Fibroblast of the aortic adventitia (primary cell): ENCODE measurements around the gene TWF1. TPM values are rescaled to one million over a fixed set of nuclear protein-coding genes. Genes with fewer than 3 reads are reported as not detected.
A peak's percentile ranks its signal among the peaks of the same experiment; 100 is the strongest.

Experiments used
- DNase-seq: peaks from one replicate; pipeline ENCODE4 v3.0.0-alpha.2; 2010; ENCODE audit warnings: low read depth
- H3K4me3 ChIP-seq: 2 replicates; pipeline ENCODE4 v1.5.1; 2011; ENCODE audit warnings: low read depth, mild to moderate bottlenecking, control low read depth, low read length, moderate library complexity
- total RNA-seq: library from RNA; depleted of rRNA; stranded (reverse); fragments of >200 nt; gene quantifications from 2 replicates; pipeline ENCODE4 v1.2.3, GENCODE V29; 2012; ENCODE audit warnings: low replicate concordance
- TF ChIP-seq, protein P1 (sequence below): IDR thresholded peaks from 2 replicates; pipeline ENCODE4 v1.5.1; 2011; ENCODE audit warnings: mild to moderate bottlenecking, low read length, control low read depth, inconsistent platforms; ENCODE audit not compliant: insufficient read depth

The TWF1 gene
- total RNA-seq, 1 donor, result 179 TPM

GRCh38 chr12:43826681-43827080, 20.6 kb upstream of the TWF1 start:
- DNase-seq, result peak; percentile 11

DNA sequence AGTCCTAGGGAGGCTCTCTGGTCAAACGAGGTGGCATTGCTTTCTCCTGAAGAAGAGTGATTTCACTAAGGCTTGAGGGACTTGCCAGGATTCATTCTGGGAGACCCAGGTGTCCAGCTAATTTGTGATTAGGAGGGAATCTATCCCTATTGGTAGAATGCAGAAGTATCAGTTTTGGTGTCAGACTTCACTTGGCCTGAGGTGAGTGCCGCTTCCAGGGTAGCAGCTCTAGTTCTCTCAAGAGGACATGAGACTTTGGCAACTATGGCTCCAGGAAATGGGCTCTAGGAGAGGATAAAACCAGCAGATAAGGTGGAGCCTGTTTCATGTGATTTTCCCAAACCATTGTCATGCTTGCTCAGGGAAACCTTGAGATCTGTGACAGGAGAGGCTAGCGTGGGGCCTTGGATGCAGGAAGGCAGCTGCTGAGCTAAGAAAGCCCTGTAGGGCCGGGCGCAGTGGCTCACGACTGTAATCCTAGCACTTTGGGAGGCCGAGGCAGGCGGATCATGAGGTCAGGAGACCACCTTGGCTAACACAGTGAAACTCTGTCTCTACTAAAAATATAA, 18.2 kb upstream of the TWF1 start:
- DNase-seq, result no peak
- TF ChIP-seq, protein P1, sequence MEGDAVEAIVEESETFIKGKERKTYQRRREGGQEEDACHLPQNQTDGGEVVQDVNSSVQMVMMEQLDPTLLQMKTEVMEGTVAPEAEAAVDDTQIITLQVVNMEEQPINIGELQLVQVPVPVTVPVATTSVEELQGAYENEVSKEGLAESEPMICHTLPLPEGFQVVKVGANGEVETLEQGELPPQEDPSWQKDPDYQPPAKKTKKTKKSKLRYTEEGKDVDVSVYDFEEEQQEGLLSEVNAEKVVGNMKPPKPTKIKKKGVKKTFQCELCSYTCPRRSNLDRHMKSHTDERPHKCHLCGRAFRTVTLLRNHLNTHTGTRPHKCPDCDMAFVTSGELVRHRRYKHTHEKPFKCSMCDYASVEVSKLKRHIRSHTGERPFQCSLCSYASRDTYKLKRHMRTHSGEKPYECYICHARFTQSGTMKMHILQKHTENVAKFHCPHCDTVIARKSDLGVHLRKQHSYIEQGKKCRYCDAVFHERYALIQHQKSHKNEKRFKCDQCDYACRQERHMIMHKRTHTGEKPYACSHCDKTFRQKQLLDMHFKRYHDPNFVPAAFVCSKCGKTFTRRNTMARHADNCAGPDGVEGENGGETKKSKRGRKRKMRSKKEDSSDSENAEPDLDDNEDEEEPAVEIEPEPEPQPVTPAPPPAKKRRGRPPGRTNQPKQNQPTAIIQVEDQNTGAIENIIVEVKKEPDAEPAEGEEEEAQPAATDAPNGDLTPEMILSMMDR, result no peak
- no peak overlapping the region for H3K4me3 ChIP-seq

More at GRCh38 chr12:43826681-43827080, 20.6 kb upstream of the TWF1 start:
- TF ChIP-seq, protein P1, result no peak
- no peak overlapping the region for H3K4me3 ChIP-seq

- TF ChIP-seq, protein P1, result no peak
- no peak overlapping the region for H3K4me3 ChIP-seq
- no peak for DNase-seq
These were observed 10.1 kb upstream of the TWF1 start for GRCh38 chr12:43816168-43816567.

- H3K4me3 ChIP-seq, result no peak overlapping the region
- TF ChIP-seq, protein P1, result no peak
- no peak for DNase-seq
These were observed 9.3 kb upstream of the TWF1 start for GRCh38 chr12:43815416-43815815.

- no peak for DNase-seq
- TF ChIP-seq, protein P1, result no peak
- H3K4me3 ChIP-seq, result no peak overlapping the region
These were observed 6.8 kb upstream of the TWF1 start for GRCh38 chr12:43812926-43813325.

GRCh38 chr12:43812057-43812456, 5.9 kb upstream of the TWF1 start:
- TF ChIP-seq, protein P1, result no peak
- no peak overlapping the region for H3K4me3 ChIP-seq
- no peak for DNase-seq

- DNase-seq, result no peak
- TF ChIP-seq, protein P1, result no peak
- H3K4me3 ChIP-seq, result no peak overlapping the region
These were observed 1.3 kb upstream of the TWF1 start for GRCh38 chr12:43807386-43807785.
